Tracheal epithelial cell (primary cell): ENCODE measurements around the gene LEMD1. TPM values are rescaled to one million over a fixed set of nuclear protein-coding genes. Genes with fewer than 3 reads are reported as not detected.

Experiments used
- total RNA-seq: library from RNA; depleted of rRNA; stranded (reverse); fragments of >200 nt; gene quantifications from 2 replicates; pipeline ENCODE4 v1.2.1, GENCODE V29; 2014

The LEMD1 gene, protein sequence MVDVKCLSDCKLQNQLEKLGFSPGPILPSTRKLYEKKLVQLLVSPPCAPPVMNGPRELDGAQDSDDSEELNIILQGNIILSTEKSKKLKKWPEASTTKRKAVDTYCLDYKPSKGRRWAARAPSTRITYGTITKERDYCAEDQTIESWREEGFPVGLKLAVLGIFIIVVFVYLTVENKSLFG
- 3.6 and 10.4 TPM in 2 replicates for total RNA-seq

DNA sequence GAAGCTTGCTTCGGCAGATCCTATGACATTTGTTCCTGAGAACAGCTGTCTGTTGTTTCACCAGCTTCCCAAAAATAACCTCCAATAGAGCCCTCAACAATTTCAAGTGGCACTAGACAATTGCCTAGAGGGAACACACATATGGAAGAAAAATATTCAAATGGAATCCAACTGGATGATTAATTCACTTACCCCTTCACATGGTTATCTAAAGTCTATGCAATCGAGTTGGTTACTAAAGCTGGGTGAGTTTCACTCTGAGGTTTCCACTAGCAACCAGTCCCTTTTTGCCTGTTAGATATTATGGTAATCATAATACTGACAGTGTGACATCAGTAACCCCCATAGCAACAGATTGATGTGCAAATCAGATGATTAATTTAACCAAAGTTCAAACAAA lies at the start of gene LEMD1:
Gene LEMD1, minus strand, starts transcription at position 259 of the 400 bp plus-strand sequence. CDS start 1,520 bp downstream, outside the sequence.

GRCh38 chr1:205455581-205456382 lies 33.9 kb upstream of the LEMD1 start, which contains the start of gene BLACAT1:
Gene BLACAT1 (minus strand): TSS chr1:205456045.

GRCh38 chr1:205356440-205357139 lies 65.3 kb downstream of the LEMD1 start, which contains the start of gene KLHDC8A:
Gene KLHDC8A (minus strand): TSS chr1:205356922. CDS start chr1:205343604, 13,318 bp downstream.

Other genes with a start within 250 kb of the LEMD1 start
- gene DSTYK, start 210.4 kb downstream of the LEMD1 start, total RNA-seq: 10.8 and 12.1 TPM in 2 replicates
- gene TMCC2, start 194.1 kb downstream of the LEMD1 start, total RNA-seq: 0.64 and 1.4 TPM in 2 replicates
- gene NUAK2, start 100.3 kb downstream of the LEMD1 start, total RNA-seq: 6.2 and 21.9 TPM in 2 replicates
- gene KLHDC8A, start 65.1 kb downstream of the LEMD1 start, total RNA-seq: 0.24 TPM in 1 of 2 replicates, not detected in the other
- 0.24 and 0.85 TPM in 2 replicates for gene BLACAT1, start 34.0 kb upstream of the LEMD1 start, total RNA-seq
- gene CDK18, start 82.6 kb upstream of the LEMD1 start, total RNA-seq: 6.0 and 19.5 TPM in 2 replicates
- gene ELK4, start 210.0 kb upstream of the LEMD1 start, total RNA-seq: 7.5 and 14.7 TPM in 2 replicates